Neutrophil (primary cell): ENCODE data around the gene TSHZ1.
"Not testable (repeated sequence)": the region's sequence is repeated elsewhere in the genome, so short reads cannot be mapped to it uniquely, and the experiment has no call there.

Experiments used
- H3K27ac ChIP-seq: fragments of 200-600 bp; sonication (generic); 2 replicates; pipeline ENCODE4 v1.5.1; 2016; ENCODE audit warnings: mild to moderate bottlenecking, moderate library complexity
- H3K27me3 ChIP-seq: fragments of 200-600 bp; sonication (generic); 2 replicates; pipeline ENCODE4 v1.6.0; 2016; ENCODE audit warnings: mild to moderate bottlenecking
- H3K36me3 ChIP-seq: fragments of 200-600 bp; sonication (generic); 2 replicates; pipeline ENCODE4 v1.5.1; 2017
- H3K4me1 ChIP-seq, 2 experiments: fragments of 200-600 bp in 1 of 2; sonication (generic) in 1 of 2; 1 replicate in 1 of 2; 2 replicates in 1 of 2; pipeline versions ENCODE4 v1.5.1 to v1.6.1; 2013 to 2016; ENCODE audit warnings: low read depth in 1 of 2, low read length in 1 of 2, mild to moderate bottlenecking in 1 of 2, moderate library complexity in 1 of 2; ENCODE audit not compliant: control insufficient read depth in 1 of 2, insufficient read depth in 1 of 2
- H3K4me3 ChIP-seq, 2 experiments: fragments of 200-600 bp in 1 of 2; sonication (generic) in 1 of 2; 1 replicate in 1 of 2; 2 replicates in 1 of 2; pipeline ENCODE4 v1.5.1; 2013 to 2016; ENCODE audit warnings: low read depth in 1 of 2, low read length in 1 of 2, mild to moderate bottlenecking in 1 of 2, moderate library complexity in 1 of 2
- H3K9me3 ChIP-seq: fragments of 200-600 bp; sonication (generic); 2 replicates; pipeline ENCODE4 v1.5.1; 2016
- CTCF ChIP-seq: fragments of 200-600 bp; sonication (generic); IDR thresholded peaks from 2 replicates; pipeline ENCODE4 v1.5.1; 2016; ENCODE audit warnings: antibody characterized with exemption

TSHZ1 gene

GRCh38 chr18:75323821-75324585 lies 113.4 kb downstream of the TSHZ1 start:
- no peaks in the 10 kb centered on the region for H3K27me3 ChIP-seq
- no peak for TF ChIP-seq CTCF

GRCh38 chr18:75324686-75325257 lies 114.2 kb downstream of the TSHZ1 start:
- Histone ChIP-seq H3K9me3 (no peaks in the 10 kb centered on the region), H3K36me3 (no peaks in the 10 kb centered on the region), H3K27me3 (no peaks in the 10 kb centered on the region), H3K4me1 (no peaks in the 10 kb centered on the region), H3K4me3 (no peak overlapping the region), H3K27ac (no peak overlapping the region)
- no peak for TF ChIP-seq CTCF

More at GRCh38 chr18:75323821-75324585, 113.4 kb downstream of the TSHZ1 start:
- Histone ChIP-seq H3K27ac (no peak overlapping the region), H3K4me3 (no peak overlapping the region), H3K4me1 (no peaks in the 10 kb centered on the region), H3K36me3 (no peaks in the 10 kb centered on the region), H3K9me3 (no peaks in the 10 kb centered on the region)

GRCh38 chr18:75329753-75330152 lies 119.2 kb downstream of the TSHZ1 start:
- not testable (repeated sequence) for H3K4me3 ChIP-seq, H3K4me1 ChIP-seq, H3K27me3 ChIP-seq, H3K9me3 ChIP-seq, H3K36me3 ChIP-seq, H3K27ac ChIP-seq

GRCh38 chr18:75330308-75330707 lies 119.7 kb downstream of the TSHZ1 start:
- H3K9me3 ChIP-seq, result no peaks in the 10 kb centered on the region
- no peaks in the 10 kb centered on the region for H3K36me3 ChIP-seq
- no peak for TF ChIP-seq CTCF
- H3K4me1 ChIP-seq, result no peaks in the 10 kb centered on the region
- H3K27me3 ChIP-seq, result no peaks in the 10 kb centered on the region
- no peak overlapping the region for H3K27ac ChIP-seq
- no peak overlapping the region for H3K4me3 ChIP-seq

- no peak overlapping the region for H3K27ac ChIP-seq
- H3K9me3 ChIP-seq, result no peaks in the 10 kb centered on the region
- H3K4me1 ChIP-seq, result no peaks in the 10 kb centered on the region
- no peak for TF ChIP-seq CTCF
- no peak overlapping the region for H3K4me3 ChIP-seq
- no peaks in the 10 kb centered on the region for H3K36me3 ChIP-seq
- H3K27me3 ChIP-seq, result no peaks in the 10 kb centered on the region
Observed at GRCh38 chr18:75334869-75335268, 124.3 kb downstream of the TSHZ1 start.

GRCh38 chr18:75335511-75335910 lies 124.9 kb downstream of the TSHZ1 start:
- TF ChIP-seq CTCF, result no peak
- H3K4me3 ChIP-seq, result no peak overlapping the region
- H3K36me3 ChIP-seq, result no peaks in the 10 kb centered on the region
- H3K27me3 ChIP-seq, result no peaks in the 10 kb centered on the region
- no peaks in the 10 kb centered on the region for H3K9me3 ChIP-seq
- H3K4me1 ChIP-seq, result no peaks in the 10 kb centered on the region
- no peak overlapping the region for H3K27ac ChIP-seq
